HG03432 (cell line): ENCODE measurements around the gene RTRAF.
A peak's percentile ranks its signal among the peaks of the same experiment; 100 is the strongest.

Source experiments
- ATAC-seq: cut with Tn5 transposase; IDR thresholded peaks from one replicate; pipeline ENCODE4 v1.9.1; 2021; ENCODE audit warnings: mild to moderate bottlenecking, moderate library complexity; ENCODE audit not compliant: unreplicated experiment

Gene RTRAF

DNA sequence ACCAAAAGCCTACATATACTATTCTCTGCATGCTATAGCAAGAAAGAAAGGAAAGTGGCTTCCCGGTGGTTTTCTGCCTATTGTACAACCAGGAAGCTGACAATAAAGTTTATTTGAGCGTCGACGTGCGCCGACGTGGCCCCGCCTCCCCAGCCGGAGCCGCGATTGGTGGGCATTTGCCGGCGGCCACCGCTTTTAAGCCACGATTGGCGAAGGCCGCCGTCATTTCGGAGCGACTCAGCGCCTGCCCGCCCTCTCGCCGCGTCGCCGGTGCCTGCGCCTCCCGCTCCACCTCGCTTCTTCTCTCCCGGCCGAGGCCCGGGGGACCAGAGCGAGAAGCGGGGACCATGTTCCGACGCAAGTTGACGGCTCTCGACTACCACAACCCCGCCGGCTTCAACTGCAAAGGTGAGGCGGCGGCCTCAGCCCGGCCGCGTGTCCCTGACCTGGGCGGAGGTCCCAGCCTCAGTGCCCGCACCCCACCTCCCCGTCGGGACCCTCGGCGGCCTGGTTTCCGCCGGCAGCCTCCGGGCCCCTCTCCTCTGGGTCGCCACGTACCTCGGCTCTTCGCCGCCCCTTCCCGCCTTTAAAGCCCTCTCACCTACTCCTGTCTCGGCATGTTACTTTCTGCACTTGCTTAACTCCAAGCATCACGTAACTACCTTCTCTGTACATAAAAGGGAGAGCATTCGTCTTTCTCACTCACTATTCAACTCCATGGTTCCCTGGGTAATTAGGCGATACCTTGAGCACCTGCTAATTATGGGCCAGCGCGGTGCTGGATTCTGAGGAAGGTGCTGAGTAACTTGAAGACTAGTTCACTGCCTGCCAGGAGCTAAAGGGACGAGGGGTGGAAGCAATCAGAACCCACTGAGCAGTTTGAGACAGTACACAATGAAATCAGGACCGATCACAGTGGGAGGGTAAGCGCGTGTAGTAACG lies at the start of gene RTRAF:
RTRAF (plus strand) TSS at position 254 of the 942 bp plus-strand sequence; CDS start at position 348, 94 bp downstream.
- peak; percentile 97 for ATAC-seq

DNA sequence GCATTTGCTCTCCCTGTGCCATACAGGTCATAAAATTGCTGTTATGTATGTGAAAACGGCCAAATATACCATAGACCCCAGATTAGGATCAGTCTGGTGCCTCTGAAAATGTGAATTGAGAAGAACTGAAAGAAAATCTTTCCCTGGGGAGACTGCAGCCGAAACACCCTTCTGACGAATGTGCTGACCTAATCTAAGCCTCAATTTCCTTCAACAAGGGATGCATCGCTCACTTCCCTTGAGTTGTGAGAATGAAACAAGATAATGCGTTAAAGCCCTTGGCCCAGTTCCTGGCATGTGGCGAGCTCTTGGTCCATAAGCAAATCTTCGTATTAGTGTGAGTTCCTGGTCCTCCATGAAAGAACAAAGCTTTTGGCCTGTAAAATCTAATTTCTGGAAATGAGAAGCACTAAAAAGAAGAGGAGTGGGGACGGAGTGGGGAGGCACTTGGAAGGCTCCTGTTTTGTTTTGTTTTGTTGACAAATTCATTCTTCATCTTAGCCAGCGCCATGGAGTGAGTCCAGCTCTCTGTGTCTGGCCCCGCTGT lies 49.5 kb upstream of the RTRAF start:
- no peak for ATAC-seq

DNA sequence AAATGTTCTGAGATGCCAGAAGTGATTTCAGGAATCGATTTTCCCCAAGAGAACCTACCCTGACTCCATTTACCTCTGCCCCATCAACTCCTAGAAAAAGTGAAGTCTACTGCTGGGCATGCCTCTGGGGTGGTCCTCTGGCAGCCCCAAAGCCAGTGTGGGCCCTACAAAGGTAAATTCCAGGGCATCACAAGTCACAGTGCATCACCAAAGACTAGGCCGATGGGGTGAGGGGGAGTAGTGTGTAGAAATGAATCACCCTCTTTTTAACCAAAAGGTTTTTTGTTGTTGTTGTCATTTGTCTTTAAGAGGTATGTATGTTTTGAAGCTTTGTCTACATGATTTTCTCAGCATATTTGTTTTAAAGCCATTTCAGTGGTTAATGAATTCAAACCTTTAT lies 46.4 kb upstream of the RTRAF start:
- ATAC-seq: no peak

DNA sequence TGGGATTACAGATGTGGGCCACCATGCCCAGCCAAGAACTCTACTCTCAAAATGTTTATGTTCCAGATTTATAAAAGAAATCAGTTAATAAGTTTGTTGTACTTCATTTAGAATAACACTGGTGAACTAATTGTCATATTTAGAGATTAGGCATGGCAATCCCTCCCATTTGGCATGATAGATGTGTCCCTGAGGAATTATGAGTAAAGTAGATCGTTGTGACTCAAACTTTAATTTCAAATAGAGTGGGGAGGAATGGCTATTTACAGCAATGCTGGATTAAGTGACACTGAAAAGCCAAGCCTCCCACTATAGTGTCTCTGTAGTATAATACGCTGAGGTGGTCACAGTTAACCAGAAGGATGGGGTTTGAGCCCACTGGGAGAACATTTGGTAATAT lies 39.3 kb upstream of the RTRAF start:
- no peak for ATAC-seq

DNA sequence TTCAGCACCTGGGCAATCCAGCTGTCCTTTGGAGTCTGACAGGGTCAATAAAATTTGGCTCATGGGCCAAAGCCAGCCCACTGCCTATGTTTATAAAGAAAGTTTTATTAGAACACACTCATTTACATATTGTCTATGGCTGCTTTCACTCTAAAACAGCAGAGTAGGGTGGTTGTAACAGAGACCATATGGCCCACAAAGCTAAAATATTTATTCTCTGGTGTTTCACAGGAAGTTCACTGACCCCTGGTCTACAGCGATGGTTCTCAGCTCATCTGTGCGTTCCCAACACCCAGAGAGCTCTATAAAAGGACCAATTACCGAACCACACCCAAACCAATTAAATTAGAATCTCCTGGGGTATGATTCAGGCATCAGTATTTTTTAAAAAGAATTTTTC lies 37.7 kb upstream of the RTRAF start:
- ATAC-seq: no peak

DNA sequence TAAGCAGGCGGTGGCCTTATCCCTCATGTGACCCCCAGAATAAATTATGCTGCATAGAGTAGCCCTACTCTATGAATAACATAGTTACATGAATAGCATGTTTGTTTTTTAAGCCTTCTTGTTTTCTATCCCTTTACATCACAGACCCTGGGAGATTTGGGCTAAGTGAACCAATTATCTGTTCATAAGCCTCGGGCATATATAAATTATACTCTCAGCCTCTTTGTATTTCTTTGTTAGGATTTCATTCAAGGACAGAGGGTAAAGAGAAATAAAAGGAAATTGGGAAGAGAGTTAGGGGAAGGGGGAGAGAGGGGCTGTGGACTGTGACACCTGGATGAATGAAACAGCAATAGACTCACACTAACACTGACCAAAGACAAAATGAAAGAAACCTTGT lies 35.3 kb upstream of the RTRAF start:
- no peak for ATAC-seq

DNA sequence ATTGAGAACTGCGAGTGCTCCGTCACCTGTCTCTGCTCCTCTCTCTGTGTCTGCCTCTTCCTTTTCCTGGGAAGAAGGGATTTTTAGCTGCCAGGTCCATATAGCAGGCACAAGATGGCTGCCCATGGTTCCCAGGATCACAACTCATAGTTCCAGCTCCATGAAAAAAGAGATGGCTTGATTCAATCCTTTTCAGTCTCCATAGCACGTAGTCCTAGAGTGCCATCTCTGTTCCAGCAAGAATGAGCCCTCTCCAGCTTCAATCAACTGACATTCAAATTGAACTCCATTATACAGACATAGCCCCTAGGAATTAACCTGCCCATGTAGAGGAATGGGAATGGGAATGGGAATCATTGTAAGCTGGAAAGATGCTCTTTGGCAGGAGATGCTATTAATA lies 34.7 kb upstream of the RTRAF start:
- no peak for ATAC-seq

DNA sequence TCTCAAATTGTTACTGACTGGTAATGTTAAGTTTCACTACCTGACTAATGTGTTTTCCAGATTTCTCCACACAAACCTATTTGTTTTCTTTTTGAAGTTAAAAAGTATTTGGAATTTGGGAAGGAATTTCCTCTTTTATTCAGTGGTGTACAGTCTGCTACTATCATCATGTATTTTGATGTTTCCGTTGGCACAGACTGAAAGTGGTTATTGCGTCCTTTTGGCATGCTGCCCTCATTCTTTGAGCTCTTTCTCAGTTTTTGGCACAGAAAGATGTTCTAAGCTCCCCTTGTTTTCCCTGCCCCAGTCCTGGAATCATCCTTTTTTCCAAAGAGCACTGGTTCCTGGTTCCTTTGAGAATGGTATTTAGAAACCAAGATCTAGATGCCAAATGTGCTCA lies 31.4 kb upstream of the RTRAF start:
- no peak for ATAC-seq

DNA sequence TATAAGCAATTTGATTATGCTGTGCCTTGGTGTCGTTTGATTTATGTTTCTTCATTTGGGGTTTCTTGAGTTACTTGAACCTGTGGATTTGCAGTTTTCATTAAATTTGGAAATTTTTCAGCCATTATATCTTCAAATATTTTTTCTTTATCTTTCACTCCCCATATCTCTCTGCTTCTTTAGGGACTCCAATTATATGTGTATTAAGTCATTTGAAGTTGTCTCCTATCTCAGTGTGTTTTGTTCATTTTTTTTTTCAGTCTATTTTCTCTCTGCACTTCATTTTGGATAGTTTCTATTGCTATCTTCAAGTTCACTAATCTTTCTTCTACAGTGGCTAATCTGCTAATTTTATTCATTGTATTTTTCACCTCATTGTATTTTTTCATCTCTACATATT lies 29.4 kb upstream of the RTRAF start:
- ATAC-seq: no peak

DNA sequence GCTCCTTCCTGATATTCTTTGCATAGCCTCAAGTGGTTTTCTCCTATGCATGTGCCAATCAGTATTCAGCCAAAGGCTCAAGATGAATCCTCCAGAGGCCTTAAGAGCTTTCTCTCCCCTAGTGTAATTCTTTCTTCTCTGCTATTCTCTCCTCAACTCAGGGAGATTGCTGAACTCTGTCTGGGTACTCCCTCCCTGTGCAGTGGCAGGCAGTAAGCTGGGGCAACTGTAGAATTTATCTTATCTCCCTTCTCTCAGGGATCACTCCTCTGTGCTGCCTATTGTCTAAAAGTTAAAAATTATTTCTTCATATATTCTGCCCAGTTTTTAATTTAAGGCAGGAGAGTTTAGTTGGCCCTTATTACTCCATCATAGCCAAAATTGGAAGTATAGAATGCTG lies 28.5 kb upstream of the RTRAF start:
- no peak for ATAC-seq

DNA sequence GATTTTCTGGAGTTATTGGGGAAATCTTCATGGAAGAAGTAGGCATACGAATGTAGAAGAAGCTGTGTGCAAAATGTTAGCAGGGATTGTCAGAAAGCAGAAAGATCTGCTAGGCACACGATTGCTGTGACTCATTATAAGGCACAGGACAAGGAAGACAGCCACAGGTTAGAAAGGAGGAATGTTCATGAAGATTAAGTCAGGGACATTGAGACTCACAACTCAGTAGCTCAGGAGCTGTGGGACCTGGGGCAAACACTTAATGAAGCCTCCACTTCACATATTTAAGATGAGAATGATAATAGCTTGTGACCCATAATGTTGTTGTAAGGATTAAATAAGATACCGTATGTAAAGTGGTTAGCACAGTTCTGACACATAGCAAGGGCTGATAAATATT lies 26.6 kb upstream of the RTRAF start:
- no peak for ATAC-seq

DNA sequence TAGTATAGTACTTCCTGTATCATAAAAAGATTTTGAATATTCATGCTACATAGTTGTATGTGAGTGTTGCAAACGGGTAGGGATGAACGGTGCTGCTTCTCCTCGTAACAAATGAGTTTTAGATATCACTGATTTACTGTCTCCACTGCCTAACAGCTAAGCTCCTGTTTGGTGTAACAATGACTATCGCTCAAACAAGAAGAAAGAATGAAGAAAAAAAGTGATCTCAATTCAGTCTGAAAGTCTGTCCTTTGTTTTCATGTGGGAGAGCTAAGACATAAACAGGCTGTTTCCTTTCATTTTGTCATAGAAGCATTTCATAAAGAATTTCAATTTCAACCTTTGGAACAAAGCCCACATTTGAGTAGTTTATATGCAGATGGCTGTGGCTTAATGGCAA lies 26.1 kb upstream of the RTRAF start:
- no peak for ATAC-seq

DNA sequence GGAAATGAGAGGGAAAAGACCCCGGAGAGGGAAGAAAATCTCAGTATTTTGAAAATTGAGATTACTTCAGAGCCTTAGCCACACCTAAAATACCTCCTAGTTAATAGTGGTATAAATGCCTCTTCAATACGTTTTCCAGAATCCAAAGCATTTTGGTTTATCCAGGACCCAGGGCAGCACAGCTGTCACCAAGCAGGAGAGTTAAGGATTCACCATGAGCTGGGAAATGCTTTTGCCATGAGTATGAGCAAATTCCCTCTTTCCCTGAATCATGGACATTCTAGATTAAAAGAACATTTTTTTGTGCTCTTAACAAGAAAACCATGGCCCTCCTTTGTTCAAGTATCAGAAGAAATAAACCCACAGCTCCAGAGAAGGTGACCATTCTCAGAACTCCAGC lies 21.8 kb upstream of the RTRAF start:
- no peak for ATAC-seq

DNA sequence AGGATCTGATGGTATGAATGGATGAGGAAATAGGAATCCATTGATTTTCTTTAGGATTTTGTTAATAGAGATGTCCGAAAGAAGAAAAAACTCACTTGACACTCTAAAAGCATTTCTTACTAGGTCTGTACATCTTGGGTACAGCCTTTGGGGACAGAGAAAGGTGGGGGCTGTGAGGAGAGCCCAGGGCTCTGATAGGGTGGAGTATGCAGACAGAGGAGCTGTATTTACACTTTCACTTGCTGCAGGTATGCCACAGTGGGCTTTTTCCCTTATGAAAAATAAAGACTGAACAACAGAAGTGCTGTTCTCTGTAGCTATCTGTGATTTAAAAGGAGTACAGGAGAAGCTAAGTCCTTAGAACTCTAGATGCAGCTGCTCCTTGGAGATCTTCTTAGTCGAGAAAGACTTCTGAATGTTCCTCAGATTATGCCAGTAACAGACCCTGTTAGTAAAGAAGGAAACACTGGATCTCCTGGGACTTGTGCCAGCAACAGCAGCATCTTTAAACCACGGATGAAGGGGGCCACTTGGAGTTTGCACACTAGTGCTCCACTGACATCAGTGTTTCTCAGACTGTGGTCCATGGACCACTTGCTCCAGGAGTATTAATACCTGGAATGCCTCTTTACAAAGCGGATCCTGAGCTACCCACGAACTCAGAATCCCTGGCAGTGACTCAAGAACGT lies 19.4 kb upstream of the RTRAF start:
- ATAC-seq: no peak

DNA sequence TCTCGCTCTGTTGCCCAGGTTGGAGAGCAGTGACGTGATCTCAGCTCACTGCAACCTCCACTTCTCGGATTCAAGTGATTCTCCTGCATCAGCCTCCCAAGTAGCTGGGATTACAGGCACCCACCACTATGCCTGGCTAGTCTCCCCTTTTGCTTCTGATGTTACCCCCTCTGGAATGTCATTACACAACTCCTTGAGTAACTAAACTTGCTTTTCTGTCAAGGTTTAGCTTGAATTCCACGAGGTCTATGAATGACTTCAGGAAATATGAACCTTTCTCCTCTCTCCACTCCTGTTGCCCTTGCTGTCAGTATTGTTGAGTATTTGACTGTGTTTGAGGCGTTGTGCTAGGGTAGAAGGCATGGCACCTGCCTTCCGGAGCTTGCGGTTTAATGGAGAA lies 16.8 kb upstream of the RTRAF start:
- no peak for ATAC-seq

DNA sequence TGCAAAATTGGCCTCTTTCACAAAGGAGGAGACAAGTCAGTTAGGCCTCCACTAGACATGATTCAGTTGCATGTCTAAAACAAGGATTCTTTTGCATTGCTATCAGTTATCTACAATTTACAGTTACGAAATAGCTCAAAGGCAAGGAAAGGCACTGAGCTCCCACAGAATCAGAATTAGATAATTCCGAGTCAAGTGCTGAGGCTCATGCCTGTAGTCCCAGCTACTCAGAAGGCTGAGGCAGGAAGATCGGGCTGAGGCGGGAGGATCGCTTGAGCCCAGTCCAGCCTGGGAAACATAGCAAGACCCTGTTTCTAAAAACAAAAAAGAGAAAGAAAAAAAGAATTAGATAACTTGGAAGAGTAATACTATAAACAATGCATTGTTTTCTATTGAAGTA lies 12.3 kb upstream of the RTRAF start:
- ATAC-seq: no peak

DNA sequence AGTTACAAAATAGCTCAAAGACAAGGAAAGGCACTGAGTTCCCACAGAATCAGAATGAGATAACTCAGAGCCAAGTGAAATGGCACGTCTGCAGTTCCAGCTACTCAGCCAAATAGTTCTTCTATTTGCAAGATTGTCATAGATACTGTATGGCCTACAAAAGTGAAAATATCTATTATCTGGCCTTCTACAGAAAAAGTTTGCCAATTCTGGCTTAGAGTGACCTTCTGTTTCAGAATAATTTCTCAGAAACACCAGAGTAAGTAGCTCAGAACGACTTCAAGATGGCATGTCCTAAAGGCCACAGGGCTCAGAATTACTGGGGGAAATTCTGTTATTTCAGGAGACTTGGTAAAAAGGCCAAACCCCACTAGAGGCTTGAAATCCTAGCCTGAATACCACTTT lies 10.7 kb upstream of the RTRAF start:
- no peak for ATAC-seq

DNA sequence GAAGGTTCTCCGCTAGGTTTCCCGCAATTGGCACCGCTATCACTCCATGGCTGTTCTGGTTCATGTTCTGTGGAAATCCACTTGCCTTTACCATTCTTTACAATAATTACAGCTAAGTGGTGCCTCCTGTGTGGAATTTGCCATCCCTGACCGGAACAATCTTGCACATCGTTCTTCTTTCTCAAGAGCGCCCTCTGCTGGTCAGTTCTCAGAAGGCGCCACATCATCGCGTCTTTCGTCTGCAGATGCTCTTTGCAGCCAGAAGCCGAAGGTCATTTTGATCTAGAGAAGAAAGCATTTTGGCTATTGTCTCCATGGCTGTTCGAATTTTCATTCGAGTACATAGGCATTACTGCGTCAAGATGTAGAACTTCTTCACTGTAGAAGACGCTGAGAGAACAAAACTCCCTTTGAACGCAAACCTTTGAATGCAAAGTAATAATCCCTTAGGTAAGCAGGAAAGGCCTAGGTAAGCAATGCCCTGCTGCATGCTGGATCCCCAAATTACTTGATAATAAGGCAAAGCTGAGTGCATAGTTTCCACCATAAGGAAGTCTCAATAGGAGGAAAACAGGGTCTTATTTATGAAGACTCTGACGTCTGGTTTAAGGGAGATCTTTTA lies 10.1 kb upstream of the RTRAF start:
- ATAC-seq: peak; percentile 53

DNA sequence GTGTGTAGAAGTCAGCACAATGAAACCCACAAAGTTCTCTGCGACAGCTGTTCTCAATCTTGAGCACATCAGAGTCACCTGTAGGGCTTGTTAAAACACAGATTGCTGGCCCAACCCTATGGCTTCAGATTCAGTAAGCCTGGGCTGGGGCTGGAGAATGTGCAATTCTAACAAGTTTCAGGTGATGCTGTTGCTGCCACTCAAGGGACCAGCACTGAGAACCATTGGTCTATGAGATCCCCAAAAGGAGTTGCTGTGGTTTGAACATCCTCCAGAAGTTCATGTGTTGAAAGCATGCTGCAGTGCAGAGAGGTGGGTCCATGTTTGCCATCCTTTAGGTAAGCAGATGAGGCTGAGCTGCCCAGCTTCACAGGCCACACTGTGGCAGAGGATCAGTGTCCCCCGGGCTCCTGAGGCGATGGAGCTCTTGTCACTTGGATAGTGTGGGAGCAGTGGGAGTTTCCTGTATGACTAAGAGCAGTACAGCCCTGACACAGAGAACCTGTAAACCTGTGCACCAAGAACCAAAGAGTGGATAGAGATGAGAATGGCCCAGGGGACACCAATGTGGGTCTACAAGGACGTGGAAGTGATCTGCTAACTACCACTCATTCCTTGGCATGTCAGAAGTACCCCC lies 8.0 kb upstream of the RTRAF start:
- peak; percentile 77 for ATAC-seq

DNA sequence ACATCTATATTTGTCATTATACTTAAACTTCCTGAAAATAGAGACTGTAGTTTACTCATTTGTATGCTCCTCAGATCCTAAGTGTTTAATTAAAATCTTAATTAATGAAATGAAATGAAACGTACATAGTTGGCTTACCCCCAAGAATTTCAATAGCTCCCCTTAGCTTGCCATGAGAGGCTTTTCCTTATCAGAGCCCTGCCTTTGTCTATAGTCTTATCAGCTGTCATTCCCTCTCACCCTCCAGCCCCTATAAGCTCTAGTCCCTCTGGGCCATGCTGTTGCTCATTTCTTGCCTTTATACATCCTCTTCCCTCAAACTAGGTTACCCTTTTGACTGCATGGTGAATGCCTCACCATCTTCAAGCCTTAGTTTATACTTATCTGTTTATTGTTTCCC lies 1.1 kb upstream of the RTRAF start:
- no peak for ATAC-seq

DNA sequence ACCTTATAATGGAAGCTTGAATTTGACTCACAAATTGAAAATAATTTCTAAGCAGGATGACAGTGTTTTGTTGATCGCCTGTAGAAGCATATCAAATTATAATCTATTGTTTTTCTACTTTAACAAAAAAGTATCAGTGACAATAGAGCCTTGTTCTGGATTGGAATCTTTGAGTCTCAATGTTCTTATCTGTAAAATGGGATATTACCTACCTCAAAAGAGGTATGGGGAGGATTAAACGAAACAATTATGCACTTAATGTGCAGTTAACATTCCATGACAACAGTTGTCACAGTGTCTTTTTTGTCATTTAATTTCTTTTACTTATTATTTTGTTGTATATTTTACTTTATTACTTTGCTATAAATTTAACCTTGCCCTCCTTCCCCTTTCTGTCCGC lies 1.1 kb downstream of the RTRAF start:
- no peak for ATAC-seq
